Osteoblast (primary cell): ENCODE measurements around the gene FOXE3. TPM values are rescaled to one million over a fixed set of nuclear protein-coding genes. Genes with fewer than 3 reads are reported as not detected.
"Not testable (repeated sequence)": the region's sequence is repeated elsewhere in the genome, so short reads cannot be mapped to it uniquely, and the experiment has no call there.

ENCODE experiments used
- DNase-seq: peaks from one replicate; pipeline ENCODE4 v3.0.0; 2011; ENCODE audit warnings: low spot score, mixed read lengths; ENCODE audit not compliant: insufficient read length; ENCODE audit errors: missing footprints
- H2AFZ ChIP-seq: 2 replicates; pipeline ENCODE4 v1.6.0; 2011; ENCODE audit warnings: mild to moderate bottlenecking, low read length
- H3K27ac ChIP-seq: 2 replicates; pipeline ENCODE4 v1.5.1; 2011; ENCODE audit warnings: mild to moderate bottlenecking, low read depth, low read length, moderate library complexity
- H3K27me3 ChIP-seq: 2 replicates; pipeline ENCODE4 v1.6.0; 2012; ENCODE audit warnings: mild to moderate bottlenecking, control low read depth, inconsistent platforms, low read length, moderate library complexity; ENCODE audit not compliant: insufficient read depth
- H3K36me3 ChIP-seq: 2 replicates; pipeline ENCODE4 v1.5.1; 2011; ENCODE audit warnings: mild to moderate bottlenecking, low read length, control low read depth, moderate library complexity; ENCODE audit not compliant: insufficient read depth
- H3K4me1 ChIP-seq: 2 replicates; pipeline ENCODE4 v1.5.1; 2011; ENCODE audit warnings: mild to moderate bottlenecking, low read length, control low read depth, moderate library complexity; ENCODE audit not compliant: insufficient read depth
- H3K4me2 ChIP-seq: 2 replicates; pipeline ENCODE4 v1.6.0; 2011; ENCODE audit warnings: mild to moderate bottlenecking, low read length; ENCODE audit not compliant: insufficient read depth
- H3K4me3 ChIP-seq: fragments of 200-600 bp; sonication (generic); 3 replicates; pipeline ENCODE4 v1.5.1; 2012; ENCODE audit warnings: mild to moderate bottlenecking, low read length, inconsistent platforms; ENCODE audit not compliant: insufficient read depth
- H3K79me2 ChIP-seq: 2 replicates; pipeline ENCODE4 v1.6.0; 2012; ENCODE audit warnings: mild to moderate bottlenecking, low read length, control low read depth, inconsistent platforms; ENCODE audit not compliant: insufficient read depth
- H3K9me3 ChIP-seq: 2 replicates; pipeline ENCODE4 v1.5.1; 2011; ENCODE audit warnings: low read depth, low read length, control low read depth
- H4K20me1 ChIP-seq: 2 replicates; pipeline ENCODE4 v1.6.0; 2012; ENCODE audit warnings: mild to moderate bottlenecking, low read length, control low read depth; ENCODE audit not compliant: insufficient read depth
- total RNA-seq: library from RNA; depleted of rRNA; stranded (reverse); fragments of >200 nt; gene quantifications from 2 replicates; pipeline ENCODE4 v1.2.3, GENCODE V29; 2012
- TF ChIP-seq, protein P1 (sequence below): IDR thresholded peaks from 2 replicates; pipeline ENCODE4 v1.5.1; 2011; ENCODE audit warnings: mild to moderate bottlenecking, low read depth, low read length, moderate library complexity; ENCODE audit errors: extremely low read depth

FOXE3 gene
- total RNA-seq, 1 donor, result not detected

DNA sequence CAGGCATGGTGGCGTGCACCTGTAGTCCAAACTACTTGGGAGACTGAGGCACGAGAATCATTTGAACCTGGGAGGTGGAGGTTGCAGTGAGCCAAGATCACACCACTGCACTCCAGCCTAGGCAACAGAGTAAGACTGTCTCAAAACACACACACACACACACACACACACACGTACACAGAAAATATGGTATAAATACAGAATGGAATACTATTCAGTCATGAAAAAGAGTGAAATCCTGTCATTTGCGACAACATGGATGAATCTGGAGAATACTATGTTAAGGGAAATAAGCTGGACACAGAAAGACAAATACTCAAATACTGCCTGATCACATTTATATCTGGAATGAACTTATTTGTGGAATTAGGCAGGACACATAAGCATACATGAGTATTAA lies 40.2 kb downstream of the FOXE3 start:
- Histone ChIP-seq H2AFZ (no peak overlapping the region), H3K27ac (no peak overlapping the region), H3K4me3 (no peak overlapping the region), H4K20me1 (no peaks in the 10 kb centered on the region), H3K4me1 (no peaks in the 10 kb centered on the region), H3K9me3 (no peaks in the 10 kb centered on the region), H3K79me2 (no peaks in the 10 kb centered on the region), H3K36me3 (no peaks in the 10 kb centered on the region), H3K27me3 (peaks cover 5% of the 10 kb centered on the region), H3K4me2 (no peak overlapping the region)
- no peak for DNase-seq
- TF ChIP-seq, protein P1, sequence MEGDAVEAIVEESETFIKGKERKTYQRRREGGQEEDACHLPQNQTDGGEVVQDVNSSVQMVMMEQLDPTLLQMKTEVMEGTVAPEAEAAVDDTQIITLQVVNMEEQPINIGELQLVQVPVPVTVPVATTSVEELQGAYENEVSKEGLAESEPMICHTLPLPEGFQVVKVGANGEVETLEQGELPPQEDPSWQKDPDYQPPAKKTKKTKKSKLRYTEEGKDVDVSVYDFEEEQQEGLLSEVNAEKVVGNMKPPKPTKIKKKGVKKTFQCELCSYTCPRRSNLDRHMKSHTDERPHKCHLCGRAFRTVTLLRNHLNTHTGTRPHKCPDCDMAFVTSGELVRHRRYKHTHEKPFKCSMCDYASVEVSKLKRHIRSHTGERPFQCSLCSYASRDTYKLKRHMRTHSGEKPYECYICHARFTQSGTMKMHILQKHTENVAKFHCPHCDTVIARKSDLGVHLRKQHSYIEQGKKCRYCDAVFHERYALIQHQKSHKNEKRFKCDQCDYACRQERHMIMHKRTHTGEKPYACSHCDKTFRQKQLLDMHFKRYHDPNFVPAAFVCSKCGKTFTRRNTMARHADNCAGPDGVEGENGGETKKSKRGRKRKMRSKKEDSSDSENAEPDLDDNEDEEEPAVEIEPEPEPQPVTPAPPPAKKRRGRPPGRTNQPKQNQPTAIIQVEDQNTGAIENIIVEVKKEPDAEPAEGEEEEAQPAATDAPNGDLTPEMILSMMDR, result no peak

DNA sequence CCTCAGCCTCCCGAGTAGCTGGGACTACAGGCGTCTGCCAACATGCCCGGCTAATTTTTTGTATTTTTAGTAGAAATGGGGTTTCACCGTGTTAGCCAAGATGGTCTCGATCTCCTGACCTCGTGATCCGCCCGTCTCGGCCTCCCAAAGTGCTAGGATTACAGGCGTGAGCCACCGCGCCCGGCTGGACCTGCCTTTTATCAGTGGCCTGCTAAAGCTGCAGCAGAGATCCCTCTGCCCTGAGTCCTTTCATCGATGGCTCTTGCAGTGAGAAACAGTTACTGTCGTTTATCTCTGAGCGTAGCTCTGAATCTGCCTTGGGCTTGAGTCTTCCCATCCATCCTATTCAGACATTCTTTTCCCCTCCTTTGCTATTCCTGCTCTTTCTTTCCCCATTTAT lies 41.5 kb downstream of the FOXE3 start:
- not testable (repeated sequence) for H3K4me2 ChIP-seq, H3K9me3 ChIP-seq, H3K27ac ChIP-seq, H3K4me1 ChIP-seq, H4K20me1 ChIP-seq, H3K4me3 ChIP-seq, H3K27me3 ChIP-seq, H2AFZ ChIP-seq, H3K36me3 ChIP-seq, DNase-seq, H3K79me2 ChIP-seq

DNA sequence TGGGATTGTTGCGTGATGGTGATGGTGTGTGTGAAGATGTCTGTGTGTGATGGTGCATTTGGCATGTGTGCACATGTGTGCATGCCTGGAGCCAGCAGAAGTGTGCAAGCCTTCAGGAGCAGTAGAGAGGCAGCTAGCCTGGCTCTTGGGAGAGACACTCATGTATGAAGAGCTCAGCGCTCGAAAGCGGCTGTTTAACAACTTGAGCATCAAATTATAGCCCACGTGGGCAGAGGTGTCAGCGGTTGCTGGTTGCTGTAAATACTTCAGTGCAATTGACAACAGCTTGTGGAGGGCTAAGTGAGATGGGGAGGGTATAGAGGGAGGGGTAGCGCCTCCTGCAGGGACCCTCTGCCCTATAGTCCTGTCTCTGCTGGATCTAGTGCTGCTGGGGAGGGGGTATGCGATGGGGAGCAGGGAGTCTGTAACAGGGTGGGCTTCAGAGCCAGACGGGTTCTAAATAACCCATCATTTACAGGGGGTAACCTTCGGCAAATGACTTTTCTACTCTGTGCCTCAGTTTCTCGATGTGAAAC lies 43.2 kb downstream of the FOXE3 start:
- H3K79me2 ChIP-seq, result no peaks in the 10 kb centered on the region
- peaks cover 3% of the 10 kb centered on the region for H3K27me3 ChIP-seq
- TF ChIP-seq, protein P1, result no peak
- H3K36me3 ChIP-seq, result no peaks in the 10 kb centered on the region
- H4K20me1 ChIP-seq, result no peaks in the 10 kb centered on the region
- H3K9me3 ChIP-seq, result no peaks in the 10 kb centered on the region
- H3K4me1 ChIP-seq, result no peaks in the 10 kb centered on the region
- H3K27ac ChIP-seq, result no peak overlapping the region
- H2AFZ ChIP-seq, result no peak overlapping the region
- H3K4me2 ChIP-seq, result no peak overlapping the region
- no peak for DNase-seq
- H3K4me3 ChIP-seq, result no peak overlapping the region

DNA sequence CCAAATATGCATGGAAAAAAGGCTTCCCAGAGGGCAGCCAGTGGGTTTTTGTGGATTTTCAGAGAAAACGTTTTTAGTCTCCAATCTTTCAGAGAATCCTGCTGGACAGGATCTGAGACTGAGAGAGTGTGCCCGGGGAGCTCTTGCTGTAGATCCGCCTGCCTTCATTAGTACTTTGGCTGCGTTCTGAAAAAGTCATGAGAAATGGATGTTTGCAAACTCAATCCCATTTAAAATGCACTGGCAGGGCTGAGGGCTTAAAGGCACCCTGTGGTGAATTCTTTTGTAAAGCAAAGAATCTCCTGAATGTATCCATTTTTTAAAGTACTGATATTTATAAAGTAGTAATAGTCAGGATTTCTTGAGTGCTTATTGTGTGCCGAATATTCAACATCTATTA lies 44.0 kb downstream of the FOXE3 start:
- H3K4me2 ChIP-seq, result no peak overlapping the region
- no peaks in the 10 kb centered on the region for H3K9me3 ChIP-seq
- no peak overlapping the region for H3K4me3 ChIP-seq
- no peaks in the 10 kb centered on the region for H3K79me2 ChIP-seq
- no peaks in the 10 kb centered on the region for H4K20me1 ChIP-seq
- H3K36me3 ChIP-seq, result no peaks in the 10 kb centered on the region
- no peak overlapping the region for H3K27ac ChIP-seq
- DNase-seq, result no peak
- no peaks in the 10 kb centered on the region for H3K4me1 ChIP-seq
- TF ChIP-seq, protein P1, result no peak
- peaks cover 3% of the 10 kb centered on the region for H3K27me3 ChIP-seq
- H2AFZ ChIP-seq, result no peak overlapping the region
